K562 (cell line): ENCODE data around the gene LRP6. TPM values are rescaled to one million over a fixed set of nuclear protein-coding genes. Genes with fewer than 3 reads are reported as not detected.

Source experiments
- ATF2 ChIP-seq: sonication (generic); formaldehyde crosslinking; IDR thresholded peaks from 2 replicates; pipeline ENCODE4 v1.8.1; 2022; ENCODE audit warnings: missing genetic modification reagents
- CEBPG ChIP-seq, 3 experiments: fragments of 200-800 bp in 1 of 3; sonication (Bioruptor generic) in 1 of 3; sonication (generic) in 1 of 3; formaldehyde crosslinking in 1 of 3; IDR thresholded peaks in 2 of 3; conservative IDR thresholded peaks in 1 of 3; 2 replicates each; pipeline versions ENCODE4 v1.6.1 to v1.8.0; 2016 to 2022; ENCODE audit warnings: missing compliant biosample characterization in 2 of 3, missing genetic modification characterization in 2 of 3, mild to moderate bottlenecking in 1 of 3, missing genetic modification reagents in 1 of 3
- NFIC ChIP-seq: fragments of 450-650 bp; IDR thresholded peaks from 2 replicates; pipeline ENCODE4 v1.6.1; 2017; ENCODE audit warnings: mild to moderate bottlenecking, inconsistent platforms
- NFRKB ChIP-seq: fragments of 450-650 bp; IDR thresholded peaks from 2 replicates; pipeline ENCODE4 v1.6.1; 2016; ENCODE audit warnings: low read depth
- SMAD1 ChIP-seq: fragments of 150-350 bp; IDR thresholded peaks from 2 replicates; pipeline ENCODE4 v1.6.1; 2014; ENCODE audit warnings: low read length, low read depth; ENCODE audit not compliant: partially characterized antibody
- TFAM ChIP-seq: fragments of 250-450 bp; sonication (Bioruptor Pico); conservative IDR thresholded peaks from 2 replicates; pipeline ENCODE4 v1.5.0; 2021; ENCODE audit warnings: mild to moderate bottlenecking, moderate library complexity
- ZBTB34 ChIP-seq: fragments of 250-450 bp; sonication (Bioruptor Pico); IDR thresholded peaks from 2 replicates; pipeline ENCODE4 v1.8.0; 2021; ENCODE audit warnings: mild to moderate bottlenecking, moderate library complexity
- ZC3H8 ChIP-seq: fragments of 450-650 bp; IDR thresholded peaks from 2 replicates; pipeline ENCODE4 v1.6.1; 2017
- ZNF551 ChIP-seq: fragments of 250-450 bp; sonication (Bioruptor Pico); IDR thresholded peaks from 2 replicates; pipeline ENCODE4 v1.5.0; 2021; ENCODE audit warnings: mild to moderate bottlenecking, moderate library complexity
- ZNF699 ChIP-seq: fragments of 250-450 bp; sonication (Bioruptor Pico); IDR thresholded peaks from 2 replicates; pipeline ENCODE4 v1.8.0; 2021; ENCODE audit warnings: mild to moderate bottlenecking, moderate library complexity; ENCODE audit not compliant: insufficient replicate concordance
- polyA plus RNA-seq, 8 experiments: library from polyadenylated mRNA; depleted of rRNA in 4 of 8; stranded (reverse) in 5 of 8; unstranded in 3 of 8; fragments of >200 nt; fragmentation: Nextera tagmentation in 2 of 8; fragmentation: Illumina TruSeq in 1 of 8; extraction: Ambion mirVana in 2 of 8; extraction: Trizol in 1 of 8; gene quantifications; 2 replicates each; pipeline versions ENCODE4 v1.2.1 to v1.2.3, GENCODE V29; 2011 to 2014; ENCODE audit warnings: inconsistent platforms in 1 of 8, missing spikeins in 1 of 8
- total RNA-seq, 7 experiments: library from RNA; depleted of rRNA in 6 of 7; stranded (reverse); fragments of >200 nt in 6 of 7; fragmentation: Illumina TruSeq in 2 of 7; extraction: Trizol in 2 of 7; gene quantifications; 2 replicates each; pipeline versions ENCODE4 v1.2.1 to v1.2.3, GENCODE V29; 2011 to 2021; ENCODE audit warnings: low replicate concordance in 1 of 7
- TF ChIP-seq, protein P1 (sequence below): fragments of 450-650 bp; formaldehyde crosslinking; IDR thresholded peaks from 2 replicates; pipeline ENCODE4 v1.4.0; 2020; ENCODE audit warnings: mild to moderate bottlenecking, mixed read lengths
- TF ChIP-seq, protein P2 (sequence below), 3 experiments: fragments of 200-800 bp in 1 of 3; fragments of 250-450 bp in 1 of 3; fragments of 450-650 bp in 1 of 3; sonication (Bioruptor Pico) in 1 of 3; sonication (Bioruptor generic) in 1 of 3; formaldehyde crosslinking in 1 of 3; IDR thresholded peaks; 2 replicates each; pipeline versions ENCODE4 v1.6.1 to v1.8.0; 2016 to 2022; ENCODE audit warnings: mild to moderate bottlenecking in 2 of 3, missing genetic modification characterization in 2 of 3, missing compliant biosample characterization in 1 of 3, moderate library complexity in 1 of 3
- TF ChIP-seq, protein P3 (sequence below): fragments of 250-450 bp; sonication (Bioruptor Pico); IDR thresholded peaks from 2 replicates; pipeline ENCODE4 v1.5.0; 2020; ENCODE audit warnings: mild to moderate bottlenecking
- TF ChIP-seq, protein P4 (sequence below): fragments of 250-450 bp; sonication (Bioruptor Pico); IDR thresholded peaks from 2 replicates; pipeline ENCODE4 v1.4.0; 2020; ENCODE audit warnings: mild to moderate bottlenecking

LRP6 gene
- total and polyA plus RNA-seq, 9 of the 15 experiments (the other 6 are each of a cell fraction or from before 2014, with no cell fraction given) = 3.0 to 17.0 (median 10.8) TPM

GRCh38 chr12:12266873-12267741, at the start of gene LRP6 (continued):
- TF ChIP-seq, protein P1, sequence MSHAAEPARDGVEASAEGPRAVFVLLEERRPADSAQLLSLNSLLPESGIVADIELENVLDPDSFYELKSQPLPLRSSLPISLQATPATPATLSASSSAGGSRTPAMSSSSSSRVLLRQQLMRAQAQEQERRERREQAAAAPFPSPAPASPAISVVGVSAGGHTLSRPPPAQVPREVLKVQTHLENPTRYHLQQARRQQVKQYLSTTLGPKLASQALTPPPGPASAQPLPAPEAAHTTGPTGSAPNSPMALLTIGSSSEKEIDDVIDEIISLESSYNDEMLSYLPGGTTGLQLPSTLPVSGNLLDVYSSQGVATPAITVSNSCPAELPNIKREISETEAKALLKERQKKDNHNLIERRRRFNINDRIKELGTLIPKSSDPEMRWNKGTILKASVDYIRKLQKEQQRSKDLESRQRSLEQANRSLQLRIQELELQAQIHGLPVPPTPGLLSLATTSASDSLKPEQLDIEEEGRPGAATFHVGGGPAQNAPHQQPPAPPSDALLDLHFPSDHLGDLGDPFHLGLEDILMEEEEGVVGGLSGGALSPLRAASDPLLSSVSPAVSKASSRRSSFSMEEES (CRISPR knock-in tag) = no peak
- TF ChIP-seq ATF2 (CRISPR knock-in tag) (0 out of 2 replicates have a peak, but pooled peaks have one; percentile 73), ZNF699 (CRISPR knock-in tag) (no peak), NFRKB (peak; percentile 98), TFAM (CRISPR knock-in tag) (no peak), CEBPG (CRISPR knock-in tag; IDR thresholded peaks at IDR 0.05) (no peak), CEBPG (tag; conservative IDR thresholded peaks at IDR 0.05 in 1 of 2, IDR thresholded peaks at IDR 0.05 in 1 of 2) (no peak), ZNF551 (CRISPR knock-in tag) (no peak), ZBTB34 (no peak), NFIC (no peak), SMAD1 (no peak), ZC3H8 (peak; percentile 69; the same call in 1 of the 2 replicates)
- TF ChIP-seq, protein P2, sequence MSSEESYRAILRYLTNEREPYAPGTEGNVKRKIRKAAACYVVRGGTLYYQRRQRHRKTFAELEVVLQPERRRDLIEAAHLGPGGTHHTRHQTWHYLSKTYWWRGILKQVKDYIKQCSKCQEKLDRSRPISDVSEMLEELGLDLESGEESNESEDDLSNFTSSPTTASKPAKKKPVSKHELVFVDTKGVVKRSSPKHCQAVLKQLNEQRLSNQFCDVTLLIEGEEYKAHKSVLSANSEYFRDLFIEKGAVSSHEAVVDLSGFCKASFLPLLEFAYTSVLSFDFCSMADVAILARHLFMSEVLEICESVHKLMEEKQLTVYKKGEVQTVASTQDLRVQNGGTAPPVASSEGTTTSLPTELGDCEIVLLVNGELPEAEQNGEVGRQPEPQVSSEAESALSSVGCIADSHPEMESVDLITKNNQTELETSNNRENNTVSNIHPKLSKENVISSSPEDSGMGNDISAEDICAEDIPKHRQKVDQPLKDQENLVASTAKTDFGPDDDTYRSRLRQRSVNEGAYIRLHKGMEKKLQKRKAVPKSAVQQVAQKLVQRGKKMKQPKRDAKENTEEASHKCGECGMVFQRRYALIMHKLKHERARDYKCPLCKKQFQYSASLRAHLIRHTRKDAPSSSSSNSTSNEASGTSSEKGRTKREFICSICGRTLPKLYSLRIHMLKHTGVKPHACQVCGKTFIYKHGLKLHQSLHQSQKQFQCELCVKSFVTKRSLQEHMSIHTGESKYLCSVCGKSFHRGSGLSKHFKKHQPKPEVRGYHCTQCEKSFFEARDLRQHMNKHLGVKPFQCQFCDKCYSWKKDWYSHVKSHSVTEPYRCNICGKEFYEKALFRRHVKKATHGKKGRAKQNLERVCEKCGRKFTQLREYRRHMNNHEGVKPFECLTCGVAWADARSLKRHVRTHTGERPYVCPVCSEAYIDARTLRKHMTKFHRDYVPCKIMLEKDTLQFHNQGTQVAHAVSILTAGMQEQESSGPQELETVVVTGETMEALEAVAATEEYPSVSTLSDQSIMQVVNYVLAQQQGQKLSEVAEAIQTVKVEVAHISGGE (CRISPR knock-in tag; IDR thresholded peaks at IDR 0.05) = peak in 1 of 3 experiments; percentile 16; a peak in 1 of 6 replicates
- TF ChIP-seq, protein P3, sequence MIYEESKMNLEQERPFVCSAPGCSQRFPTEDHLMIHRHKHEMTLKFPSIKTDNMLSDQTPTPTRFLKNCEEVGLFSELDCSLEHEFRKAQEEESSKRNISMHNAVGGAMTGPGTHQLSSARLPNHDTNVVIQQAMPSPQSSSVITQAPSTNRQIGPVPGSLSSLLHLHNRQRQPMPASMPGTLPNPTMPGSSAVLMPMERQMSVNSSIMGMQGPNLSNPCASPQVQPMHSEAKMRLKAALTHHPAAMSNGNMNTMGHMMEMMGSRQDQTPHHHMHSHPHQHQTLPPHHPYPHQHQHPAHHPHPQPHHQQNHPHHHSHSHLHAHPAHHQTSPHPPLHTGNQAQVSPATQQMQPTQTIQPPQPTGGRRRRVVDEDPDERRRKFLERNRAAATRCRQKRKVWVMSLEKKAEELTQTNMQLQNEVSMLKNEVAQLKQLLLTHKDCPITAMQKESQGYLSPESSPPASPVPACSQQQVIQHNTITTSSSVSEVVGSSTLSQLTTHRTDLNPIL (CRISPR knock-in tag) = no peak
- TF ChIP-seq, protein P4, sequence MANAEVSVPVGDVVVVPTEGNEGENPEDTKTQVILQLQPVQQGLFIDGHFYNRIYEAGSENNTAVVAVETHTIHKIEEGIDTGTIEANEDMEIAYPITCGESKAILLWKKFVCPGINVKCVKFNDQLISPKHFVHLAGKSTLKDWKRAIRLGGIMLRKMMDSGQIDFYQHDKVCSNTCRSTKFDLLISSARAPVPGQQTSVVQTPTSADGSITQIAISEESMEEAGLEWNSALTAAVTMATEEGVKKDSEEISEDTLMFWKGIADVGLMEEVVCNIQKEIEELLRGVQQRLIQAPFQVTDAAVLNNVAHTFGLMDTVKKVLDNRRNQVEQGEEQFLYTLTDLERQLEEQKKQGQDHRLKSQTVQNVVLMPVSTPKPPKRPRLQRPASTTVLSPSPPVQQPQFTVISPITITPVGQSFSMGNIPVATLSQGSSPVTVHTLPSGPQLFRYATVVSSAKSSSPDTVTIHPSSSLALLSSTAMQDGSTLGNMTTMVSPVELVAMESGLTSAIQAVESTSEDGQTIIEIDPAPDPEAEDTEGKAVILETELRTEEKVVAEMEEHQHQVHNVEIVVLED (CRISPR knock-in tag) = peak; percentile 89
